NCI-H1105 (cell line): ENCODE measurements around the gene GUCA2B.
A peak's percentile ranks its signal among the peaks of the same experiment; 100 is the strongest.

Experiments
- DNase-seq: peaks from one replicate; lab custom pipeline; 2025; lab: John Stamatoyannopoulos, UW

GUCA2B gene

GRCh38 chr1:42142894-42143675 is 10.1 kb upstream of the GUCA2B start:
- peak; percentile 22 for DNase-seq

- no peak for DNase-seq
Observed at GRCh38 chr1:42143896-42144710, 9.1 kb upstream of the GUCA2B start.

- DNase-seq: no peak
Observed at GRCh38 chr1:42144711-42145388, 8.4 kb upstream of the GUCA2B start.

- DNase-seq: no peak
Observed at GRCh38 chr1:42145389-42145716, 7.9 kb upstream of the GUCA2B start.

- no peak for DNase-seq
Observed at GRCh38 chr1:42145764-42146625, 7.2 kb upstream of the GUCA2B start.

- peak; percentile 80 for DNase-seq
Observed at GRCh38 chr1:42146626-42147320, 6.4 kb upstream of the GUCA2B start.

- no peak for DNase-seq
Observed at GRCh38 chr1:42148166-42148565, 5.0 kb upstream of the GUCA2B start.

- no peak for DNase-seq
Observed at GRCh38 chr1:42150651-42151050, 2.6 kb upstream of the GUCA2B start.

- DNase-seq: no peak
Observed at GRCh38 chr1:42152119-42152518, 1.1 kb upstream of the GUCA2B start.

- no peak for DNase-seq
Observed at GRCh38 chr1:42153624-42154023, 414 bp downstream of the GUCA2B start.

GRCh38 chr1:42154685-42155084 is 1.5 kb downstream of the GUCA2B start:
- DNase-seq: no peak

GRCh38 chr1:42155362-42155761 is 2.2 kb downstream of the GUCA2B start:
- DNase-seq: no peak

GRCh38 chr1:42157667-42158066 is 4.5 kb downstream of the GUCA2B start:
- DNase-seq: no peak

- no peak for DNase-seq
Observed at GRCh38 chr1:42158189-42158588, 5.0 kb downstream of the GUCA2B start.

- DNase-seq: no peak
Observed at GRCh38 chr1:42162181-42162580, 9.0 kb downstream of the GUCA2B start.

GRCh38 chr1:42163114-42163513 is 9.9 kb downstream of the GUCA2B start:
- no peak for DNase-seq

- no peak for DNase-seq
Observed at GRCh38 chr1:42163536-42164503, 10.6 kb downstream of the GUCA2B start.

GRCh38 chr1:42164551-42165420 is 11.6 kb downstream of the GUCA2B start, which contains the start of gene GUCA2A:
TSS of gene GUCA2A (minus strand) at chr1:42164745. CDS start at chr1:42164712, 33 bp downstream.
- no peak for DNase-seq
